Parathyroid adenoma (tissue), 2 donors: ENCODE measurements around the gene MTERF2.

Source experiments
- H2AFZ ChIP-seq: fragments of 300-600 bp; sonication (generic); one replicate; pipeline ENCODE4 v1.7.0; 2017; ENCODE audit warnings: antibody characterized with exemption, mild to moderate bottlenecking
- H3K27ac ChIP-seq: fragments of 300-600 bp; sonication (generic); one replicate; pipeline ENCODE4 v1.7.0; 2017
- H3K27me3 ChIP-seq: fragments of 300-600 bp; sonication (generic); one replicate; pipeline ENCODE4 v1.7.0; 2017; ENCODE audit warnings: low read length; ENCODE audit not compliant: control insufficient read depth, insufficient read depth
- H3K36me3 ChIP-seq: fragments of 300-600 bp; sonication (generic); one replicate; pipeline ENCODE4 v1.7.0; 2017; ENCODE audit warnings: low read length; ENCODE audit not compliant: control insufficient read depth, insufficient read depth
- H3K4me1 ChIP-seq: fragments of 300-600 bp; sonication (generic); one replicate; pipeline ENCODE4 v1.7.0; 2017; ENCODE audit warnings: control low read depth
- H3K4me2 ChIP-seq: fragments of 300-600 bp; sonication (generic); one replicate; pipeline ENCODE4 v1.7.0; 2017; ENCODE audit warnings: low read length
- H3K4me3 ChIP-seq: fragments of 300-600 bp; sonication (generic); one replicate; pipeline ENCODE4 v1.7.0; 2017; ENCODE audit warnings: low read depth, low read length
- H3K79me2 ChIP-seq: fragments of 300-600 bp; sonication (generic); one replicate; pipeline ENCODE4 v1.7.0; 2017; ENCODE audit warnings: control low read depth
- H3K9ac ChIP-seq: fragments of 300-600 bp; sonication (generic); one replicate; pipeline ENCODE4 v1.7.0; 2017; ENCODE audit warnings: mild to moderate bottlenecking
- H3K9me3 ChIP-seq: fragments of 300-600 bp; sonication (generic); one replicate; pipeline ENCODE4 v1.7.0; 2017; ENCODE audit warnings: low read length; ENCODE audit not compliant: control insufficient read depth
- CTCF ChIP-seq: fragments of 300-600 bp; sonication (generic); IDR thresholded peaks from one replicate; pipeline ENCODE4 v1.7.0; 2017; ENCODE audit warnings: antibody characterized with exemption, mild to moderate bottlenecking
- donor health status: primary hyperparathyroidism.

MTERF2 gene

GRCh38 chr12:106975993-106976658 is 10.8 kb downstream of the MTERF2 start:
- Histone ChIP-seq H3K79me2 (no peaks in the 10 kb centered on the region), H3K27me3 (no peaks in the 10 kb centered on the region), H3K27ac (no peak overlapping the region), H3K4me1 (peaks cover 3% of the 10 kb centered on the region), H3K9me3 (no peaks in the 10 kb centered on the region), H3K4me2 (no peak overlapping the region), H2AFZ (no peak overlapping the region), H3K9ac (no peak overlapping the region), H3K4me3 (no peak overlapping the region), H3K36me3 (no peaks in the 10 kb centered on the region)
- no peak for TF ChIP-seq CTCF

- Histone ChIP-seq H3K9ac (no peak overlapping the region), H3K4me3 (no peak overlapping the region), H3K36me3 (no peaks in the 10 kb centered on the region), H3K9me3 (no peaks in the 10 kb centered on the region), H2AFZ (no peak overlapping the region), H3K4me2 (no peak overlapping the region), H3K27me3 (no peaks in the 10 kb centered on the region), H3K27ac (no peak overlapping the region), H3K79me2 (no peaks in the 10 kb centered on the region), H3K4me1 (peaks cover 3% of the 10 kb centered on the region)
- no peak for TF ChIP-seq CTCF
These were observed 11.8 kb downstream of the MTERF2 start for GRCh38 chr12:106975098-106975497.

- Histone ChIP-seq H2AFZ (peak overlapping the region; percentile 4), H3K27ac (no peak overlapping the region), H3K4me3 (no peak overlapping the region), H3K36me3 (no peaks in the 10 kb centered on the region), H3K4me1 (peaks cover 3% of the 10 kb centered on the region), H3K79me2 (no peaks in the 10 kb centered on the region), H3K27me3 (no peaks in the 10 kb centered on the region), H3K4me2 (no peak overlapping the region), H3K9me3 (no peaks in the 10 kb centered on the region), H3K9ac (no peak overlapping the region)
- no peak for TF ChIP-seq CTCF
These were observed 12.4 kb downstream of the MTERF2 start for GRCh38 chr12:106974511-106974910.

- H3K9me3 ChIP-seq, result no peaks in the 10 kb centered on the region
- no peak overlapping the region for H2AFZ ChIP-seq
- H3K4me1 ChIP-seq, result peaks cover 3% of the 10 kb centered on the region
- no peak overlapping the region for H3K4me3 ChIP-seq
- H3K79me2 ChIP-seq, result no peaks in the 10 kb centered on the region
- no peak for TF ChIP-seq CTCF
- no peak overlapping the region for H3K4me2 ChIP-seq
- no peak overlapping the region for H3K27ac ChIP-seq
- no peaks in the 10 kb centered on the region for H3K36me3 ChIP-seq
- H3K27me3 ChIP-seq, result no peaks in the 10 kb centered on the region
- no peak overlapping the region for H3K9ac ChIP-seq
These were observed 13.4 kb downstream of the MTERF2 start for GRCh38 chr12:106973545-106973944.

GRCh38 chr12:106971065-106971464 is 15.9 kb downstream of the MTERF2 start:
- TF ChIP-seq CTCF, result no peak

More at GRCh38 chr12:106971065-106971464, 15.9 kb downstream of the MTERF2 start:
- no peaks in the 10 kb centered on the region for H3K27me3 ChIP-seq
- no peak overlapping the region for H3K4me2 ChIP-seq
- no peak overlapping the region for H3K27ac ChIP-seq
- no peaks in the 10 kb centered on the region for H3K9me3 ChIP-seq
- H3K79me2 ChIP-seq, result no peaks in the 10 kb centered on the region
- no peak overlapping the region for H2AFZ ChIP-seq
- H3K9ac ChIP-seq, result no peak overlapping the region
- H3K36me3 ChIP-seq, result no peaks in the 10 kb centered on the region
- no peaks in the 10 kb centered on the region for H3K4me1 ChIP-seq
- H3K4me3 ChIP-seq, result no peak overlapping the region
